C4-2B (cell line): Measurements from ENCODE around the gene SCN4B.

Experiments
- CTCF ChIP-seq: fragments of 450-650 bp; conservative IDR thresholded peaks from 2 replicates; pipeline ENCODE4 v1.5.1; 2017; ENCODE audit warnings: mild to moderate bottlenecking
- ZFX ChIP-seq: fragments of 450-650 bp; IDR thresholded peaks from 2 replicates; pipeline ENCODE4 v1.6.1; 2017

- TF ChIP-seq CTCF: no peak
- no peak for TF ChIP-seq ZFX
Observed at GRCh38 chr11:118087931-118088330, 64.7 kb downstream of the SCN4B start.
